HG02763 (cell line): ENCODE data around the gene ATXN10.

Experiments
- ATAC-seq: cut with Tn5 transposase; IDR thresholded peaks from one replicate; pipeline ENCODE4 v1.9.1; 2021; ENCODE audit warnings: mild to moderate bottlenecking, moderate library complexity; ENCODE audit not compliant: unreplicated experiment

The ATXN10 gene

GRCh38 chr22:45845076-45845487 is 173.4 kb downstream of the ATXN10 start:
- ATAC-seq = no peak

- no peak for ATAC-seq
These were observed 175.3 kb downstream of the ATXN10 start for GRCh38 chr22:45846952-45847351.

- ATAC-seq = no peak
These were observed 177.3 kb downstream of the ATXN10 start for GRCh38 chr22:45848904-45849303.

- ATAC-seq = no peak
These were observed 181.2 kb downstream of the ATXN10 start for GRCh38 chr22:45852826-45853225.

GRCh38 chr22:45855961-45856360 is 184.3 kb downstream of the ATXN10 start:
- no peak for ATAC-seq

- ATAC-seq = no peak
These were observed 185.9 kb downstream of the ATXN10 start for GRCh38 chr22:45857519-45857918.

GRCh38 chr22:45859231-45860161 is 187.9 kb downstream of the ATXN10 start:
- no peak for ATAC-seq

GRCh38 chr22:45860201-45860600 is 188.6 kb downstream of the ATXN10 start:
- no peak for ATAC-seq

GRCh38 chr22:45861259-45861658 is 189.6 kb downstream of the ATXN10 start:
- ATAC-seq = no peak

- ATAC-seq = no peak
These were observed 192.5 kb downstream of the ATXN10 start for GRCh38 chr22:45863981-45864751.

- ATAC-seq = no peak
These were observed 193.4 kb downstream of the ATXN10 start for GRCh38 chr22:45864959-45865476.

- ATAC-seq = no peak
These were observed 194.0 kb downstream of the ATXN10 start for GRCh38 chr22:45865561-45866125.

GRCh38 chr22:45866126-45866645 is 194.6 kb downstream of the ATXN10 start:
- ATAC-seq = no peak

- ATAC-seq = no peak
These were observed 195.0 kb downstream of the ATXN10 start for GRCh38 chr22:45866646-45867117.

GRCh38 chr22:45867118-45867905 is 195.7 kb downstream of the ATXN10 start:
- no peak for ATAC-seq

GRCh38 chr22:45867906-45868555 is 196.4 kb downstream of the ATXN10 start:
- no peak for ATAC-seq

GRCh38 chr22:45868571-45869339 is 197.1 kb downstream of the ATXN10 start:
- no peak for ATAC-seq

- no peak for ATAC-seq
These were observed 197.8 kb downstream of the ATXN10 start for GRCh38 chr22:45869340-45869847.

GRCh38 chr22:45870011-45870410 is 198.4 kb downstream of the ATXN10 start:
- ATAC-seq = no peak
